CD8-positive, alpha-beta memory T cell (primary cell): ENCODE measurements around the gene ARL5A. TPM values are rescaled to one million over a fixed set of nuclear protein-coding genes. Genes with fewer than 3 reads are reported as not detected.
"Not testable (repeated sequence)": the region's sequence is repeated elsewhere in the genome, so short reads cannot be mapped to it uniquely, and the experiment has no call there.

Experiments used
- CTCF ChIA-PET: fragments of 350-600 bp; sonication (Branson Sonifier 250); formaldehyde crosslinking; loops from one replicate; lab custom pipeline; 2021; ENCODE audit warnings: antibody characterized with exemption; lab: Charles Lee
- POLR2A ChIA-PET: fragments of 350-600 bp; sonication (Branson Sonifier 250); formaldehyde crosslinking; loops from one replicate; lab custom pipeline; 2021; ENCODE audit warnings: antibody characterized with exemption; lab: Charles Lee
- DNase-seq, 5 donors: peaks; one replicate each; pipeline versions ENCODE4 v3.0.0 to v3.0.0-alpha.2; 2020 to 2022; ENCODE audit warnings: mixed read lengths in 1 of 5
- H3K27ac ChIP-seq: one replicate; pipeline ENCODE4 v1.7.0; 2013; ENCODE audit warnings: low read depth, mild to moderate bottlenecking, low read length, moderate library complexity
- H3K27me3 ChIP-seq: 2 replicates; pipeline ENCODE4 v1.7.0; 2013; ENCODE audit warnings: low read length, mild to moderate bottlenecking; ENCODE audit not compliant: insufficient read depth, poor library complexity, severe bottlenecking
- H3K36me3 ChIP-seq: 2 replicates; pipeline ENCODE4 v1.7.0; 2013; ENCODE audit warnings: mild to moderate bottlenecking, low read length, moderate library complexity; ENCODE audit not compliant: insufficient read depth
- H3K4me1 ChIP-seq: 2 replicates; pipeline ENCODE4 v1.7.0; 2013; ENCODE audit warnings: mild to moderate bottlenecking, low read length, moderate library complexity; ENCODE audit not compliant: insufficient read depth
- H3K4me3 ChIP-seq: 2 replicates; pipeline ENCODE4 v1.7.0; 2013; ENCODE audit warnings: mild to moderate bottlenecking, low read length
- H3K9me3 ChIP-seq: 2 replicates; pipeline ENCODE4 v1.7.0; 2013; ENCODE audit warnings: mild to moderate bottlenecking, low read length
- H3K27ac Mint-ChIP-seq, 8 donors: one replicate each; pipeline ENCODE4 v1.8.0; 2020 to 2021; ENCODE audit warnings: mixed read lengths in 8 of 8, mild to moderate bottlenecking in 6 of 8, inconsistent platforms in 3 of 8, moderate library complexity in 3 of 8
- H3K27me3 Mint-ChIP-seq, 2 donors: one replicate each; pipeline ENCODE4 v1.8.0; 2020 to 2021; ENCODE audit warnings: mixed read lengths in 2 of 2, mild to moderate bottlenecking in 1 of 2, moderate library complexity in 1 of 2
- H3K36me3 Mint-ChIP-seq, 3 donors: one replicate each; pipeline ENCODE4 v1.8.0; 2020 to 2021; ENCODE audit warnings: mixed read lengths in 3 of 3, inconsistent platforms in 1 of 3, mild to moderate bottlenecking in 1 of 3
- H3K4me1 Mint-ChIP-seq, 3 donors: one replicate each; pipeline ENCODE4 v1.8.0; 2020 to 2021; ENCODE audit warnings: mixed read lengths in 3 of 3, inconsistent platforms in 1 of 3, mild to moderate bottlenecking in 1 of 3
- H3K4me3 Mint-ChIP-seq, 7 donors: one replicate each; pipeline ENCODE4 v1.8.0; 2020 to 2021; ENCODE audit warnings: mixed read lengths in 7 of 7, mild to moderate bottlenecking in 6 of 7, moderate library complexity in 4 of 7, inconsistent platforms in 2 of 7
- H3K9me3 Mint-ChIP-seq, 5 donors: one replicate each; pipeline ENCODE4 v1.8.0; 2020 to 2022; ENCODE audit warnings: mixed read lengths in 5 of 5, mild to moderate bottlenecking in 3 of 5, moderate library complexity in 2 of 5, inconsistent platforms in 1 of 5
- polyA plus RNA-seq: library from polyadenylated mRNA; unstranded; fragments of 300-500 nt; fragmentation: Illumina TruSeq; gene quantifications from one replicate; pipeline ENCODE4 v1.2.3, GENCODE V29; 2021
- total RNA-seq, 2 experiments: library from RNA; stranded (reverse); gene quantifications; one replicate each; pipeline ENCODE4 v1.2.3, GENCODE V29; 2021

The ARL5A gene
- total and polyA plus RNA-seq, 3 experiments from 2014 or later: 58.4 to 73.8 (median 67.6) TPM

- Mint-ChIP-seq H3K27ac (no peak overlapping the region), H3K4me1 (peaks cover 4 to 6% (median 5%) of the 10 kb centered on the region in 3 donors), H3K4me3 (no peak overlapping the region), H3K9me3 (no peaks in the 10 kb centered on the region), H3K27me3 (no peaks in the 10 kb centered on the region), H3K36me3 (peaks cover 7 to 36% (median 20%) of the 10 kb centered on the region in 3 donors)
- POLR2A ChIA-PET: no interaction called here
- no peak for DNase-seq
- no peaks in the 10 kb centered on the region for H3K9me3 ChIP-seq
- no peaks in the 10 kb centered on the region for H3K27me3 ChIP-seq
- H3K4me1 ChIP-seq: peaks cover 4% of the 10 kb centered on the region
- H3K36me3 ChIP-seq: peaks cover 16% of the 10 kb centered on the region
- CTCF ChIA-PET: no interaction called here
- H3K4me3 ChIP-seq: no peak overlapping the region
- H3K27ac ChIP-seq: no peak overlapping the region
These were observed 24.4 kb downstream of the ARL5A start for GRCh38 chr2:151803811-151804210.

GRCh38 chr2:151802315-151802714, 25.9 kb downstream of the ARL5A start:
- CTCF ChIA-PET: no interaction called here

DNA sequence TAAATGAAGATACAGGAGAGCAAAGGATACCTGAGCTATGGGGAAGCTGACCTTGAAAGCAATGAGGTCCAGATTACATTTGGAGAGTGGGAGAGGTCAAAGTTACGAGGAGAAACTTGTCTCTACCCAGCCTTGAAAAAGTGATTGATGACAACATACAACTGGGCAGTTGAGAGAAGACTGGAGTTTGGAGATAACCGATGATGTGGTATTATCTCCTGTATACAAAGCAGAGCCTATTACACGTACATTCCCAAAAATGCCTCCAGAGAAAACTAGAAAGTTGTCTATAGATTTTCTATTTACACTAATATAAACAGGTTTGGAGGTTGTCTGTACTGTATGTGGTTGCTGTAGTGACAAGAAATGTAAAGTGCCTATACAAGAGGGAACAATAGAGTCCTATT, 28.3 kb downstream of the ARL5A start:
- Mint-ChIP-seq H3K4me3 (no peak overlapping the region), H3K36me3 (peaks cover 7 to 51% (median 32%) of the 10 kb centered on the region in 3 donors), H3K4me1 (peaks cover 0 to 2% (median 0%) of the 10 kb centered on the region in 3 donors), H3K27me3 (no peaks in the 10 kb centered on the region), H3K9me3 (no peaks in the 10 kb centered on the region), H3K27ac (peak overlapping the region in 3 of 8 donors; percentile 22 to 84 (median 66))
- Histone ChIP-seq H3K4me3 (no peak overlapping the region), H3K36me3 (peaks cover 13% of the 10 kb centered on the region), H3K27me3 (no peaks in the 10 kb centered on the region), H3K27ac (no peak overlapping the region), H3K9me3 (no peaks in the 10 kb centered on the region), H3K4me1 (no peaks in the 10 kb centered on the region)
- ChIA-PET POLR2A (no interaction called here), CTCF (no interaction called here)
- DNase-seq: no peak

More at GRCh38 chr2:151802315-151802714, 25.9 kb downstream of the ARL5A start:
- no peaks in the 10 kb centered on the region for H3K27me3 Mint-ChIP-seq
- no peak for DNase-seq
- Histone ChIP-seq H3K36me3 (peaks cover 16% of the 10 kb centered on the region), H3K27ac (no peak overlapping the region), H3K4me3 (no peak overlapping the region), H3K4me1 (no peaks in the 10 kb centered on the region), H3K9me3 (no peaks in the 10 kb centered on the region), H3K27me3 (no peaks in the 10 kb centered on the region)
- H3K4me1 Mint-ChIP-seq: peaks cover 0 to 2% (median 0%) of the 10 kb centered on the region in 3 donors
- H3K4me3 Mint-ChIP-seq: no peak overlapping the region
- H3K9me3 Mint-ChIP-seq: no peaks in the 10 kb centered on the region
- POLR2A ChIA-PET: no interaction called here
- peaks cover 7 to 40% (median 20%) of the 10 kb centered on the region in 3 donors for H3K36me3 Mint-ChIP-seq
- H3K27ac Mint-ChIP-seq: peak overlapping the region in 1 of 8 donors; percentile 40

DNA sequence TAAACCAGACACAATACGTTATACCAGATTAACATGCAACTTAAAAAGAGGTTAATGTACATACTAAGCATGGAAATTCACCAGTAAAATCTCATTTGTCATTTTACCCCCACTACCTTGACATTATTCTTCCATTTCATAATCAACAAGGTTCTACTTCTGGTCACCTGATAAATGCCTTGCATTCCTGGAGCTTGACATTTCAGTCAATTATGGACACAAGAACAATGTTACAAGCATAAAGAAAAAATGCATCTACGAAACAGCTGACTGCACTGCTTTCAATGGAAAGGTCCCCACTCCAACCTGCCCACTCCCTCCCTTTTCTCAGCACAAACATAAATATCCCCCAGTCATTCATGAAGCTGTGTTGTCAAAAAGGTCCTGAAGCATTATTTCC, 31.4 kb downstream of the ARL5A start:
- Histone ChIP-seq H3K9me3 (no peaks in the 10 kb centered on the region), H3K36me3 (peaks cover 5% of the 10 kb centered on the region), H3K4me1 (no peaks in the 10 kb centered on the region), H3K27ac (no peak overlapping the region), H3K4me3 (no peak overlapping the region), H3K27me3 (no peaks in the 10 kb centered on the region)
- no peak overlapping the region for H3K4me3 Mint-ChIP-seq
- peaks cover 11 to 37% (median 18%) of the 10 kb centered on the region in 3 donors for H3K36me3 Mint-ChIP-seq
- H3K9me3 Mint-ChIP-seq: no peaks in the 10 kb centered on the region
- ChIA-PET CTCF (no interaction called here), POLR2A (no interaction called here)
- no peaks in the 10 kb centered on the region for H3K4me1 Mint-ChIP-seq
- H3K27ac Mint-ChIP-seq: peak overlapping the region in 1 of 8 donors; percentile 15
- no peak for DNase-seq
- no peaks in the 10 kb centered on the region for H3K27me3 Mint-ChIP-seq

DNA sequence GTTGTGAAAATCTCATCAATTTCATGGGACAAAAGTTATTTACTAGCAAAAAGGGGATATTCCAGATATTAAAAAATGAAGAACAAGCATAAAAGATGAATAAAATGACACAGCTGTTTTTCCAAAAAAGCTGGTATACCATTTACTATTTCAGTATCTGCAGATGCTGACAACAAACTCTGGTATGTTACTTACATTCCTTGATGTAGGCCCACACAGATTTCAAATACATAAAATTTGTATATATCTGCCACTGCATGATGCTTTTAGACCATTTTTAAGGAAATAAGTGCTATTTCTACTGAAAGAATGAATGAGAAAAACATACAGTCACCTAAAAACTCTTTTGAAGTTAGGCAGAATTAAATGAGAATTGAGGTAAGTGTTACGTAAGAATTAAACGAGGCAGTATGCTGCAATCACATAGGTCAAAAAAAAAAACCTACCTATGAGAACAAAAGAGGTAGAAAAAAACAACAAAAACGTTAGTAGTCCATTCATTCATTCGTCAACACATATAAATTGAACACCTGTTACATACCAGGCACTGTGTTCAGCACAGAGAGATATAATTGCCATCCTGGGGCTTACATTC, 32.5 kb downstream of the ARL5A start:
- no peaks in the 10 kb centered on the region for H3K27me3 ChIP-seq
- no peak for DNase-seq
- Mint-ChIP-seq H3K4me1 (no peaks in the 10 kb centered on the region), H3K9me3 (no peaks in the 10 kb centered on the region), H3K36me3 (peaks cover 16 to 36% (median 16%) of the 10 kb centered on the region in 3 donors), H3K27ac (no peak overlapping the region), H3K4me3 (no peak overlapping the region), H3K27me3 (no peaks in the 10 kb centered on the region)
- ChIA-PET CTCF (no interaction called here), POLR2A (no interaction called here)
- no peaks in the 10 kb centered on the region for H3K9me3 ChIP-seq
- no peak overlapping the region for H3K27ac ChIP-seq
- peaks cover 5% of the 10 kb centered on the region for H3K36me3 ChIP-seq
- no peak overlapping the region for H3K4me3 ChIP-seq
- no peaks in the 10 kb centered on the region for H3K4me1 ChIP-seq

GRCh38 chr2:151794422-151794821, 33.8 kb downstream of the ARL5A start:
- H3K4me3 Mint-ChIP-seq, H3K4me1 ChIP-seq, H3K4me1 Mint-ChIP-seq, H3K4me3 ChIP-seq, H3K27ac ChIP-seq, POLR2A ChIA-PET, H3K27ac Mint-ChIP-seq, DNase-seq, CTCF ChIA-PET, H3K9me3 Mint-ChIP-seq, H3K36me3 ChIP-seq, H3K27me3 Mint-ChIP-seq, H3K9me3 ChIP-seq, H3K27me3 ChIP-seq: not testable (repeated sequence)
- H3K36me3 Mint-ChIP-seq: peaks cover 12 to 30% (median 20%) of the 10 kb centered on the region in 3 donors

- Mint-ChIP-seq H3K4me1 (peaks cover 0 to 2% (median 0%) of the 10 kb centered on the region in 3 donors), H3K27ac (no peak overlapping the region), H3K27me3 (no peaks in the 10 kb centered on the region), H3K4me3 (no peak overlapping the region), H3K36me3 (peaks cover 12 to 29% (median 18%) of the 10 kb centered on the region in 3 donors), H3K9me3 (no peaks in the 10 kb centered on the region)
- CTCF ChIA-PET: no interaction called here
- no peak overlapping the region for H3K4me3 ChIP-seq
- no peak overlapping the region for H3K27ac ChIP-seq
- H3K27me3 ChIP-seq: no peaks in the 10 kb centered on the region
- POLR2A ChIA-PET: no interaction called here
- peaks cover 5% of the 10 kb centered on the region for H3K36me3 ChIP-seq
- no peaks in the 10 kb centered on the region for H3K4me1 ChIP-seq
- DNase-seq: no peak
- no peaks in the 10 kb centered on the region for H3K9me3 ChIP-seq
These were observed 35.1 kb downstream of the ARL5A start for GRCh38 chr2:151793123-151793522.

DNA sequence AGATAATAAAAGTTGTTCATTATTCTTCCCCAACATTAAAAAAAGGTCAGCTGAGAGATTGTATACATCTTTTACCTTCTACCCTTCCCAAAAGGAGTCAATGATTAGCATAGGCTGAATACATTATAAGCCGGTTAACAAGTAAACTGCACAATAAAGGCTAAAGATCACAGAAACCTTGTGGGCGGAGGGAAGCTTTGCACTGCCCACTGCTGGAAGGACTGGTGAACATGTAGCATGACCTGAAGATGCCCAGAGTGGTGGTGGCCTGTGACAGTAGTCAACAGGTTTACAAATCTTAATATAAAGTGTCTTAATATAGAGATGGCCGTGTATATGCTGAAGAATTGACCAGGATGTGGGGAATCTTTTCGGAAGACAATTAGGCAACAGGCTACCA, 35.6 kb downstream of the ARL5A start:
- ChIA-PET CTCF (no interaction called here), POLR2A (no interaction called here)
- no peaks in the 10 kb centered on the region for H3K9me3 Mint-ChIP-seq
- Histone ChIP-seq H3K9me3 (no peaks in the 10 kb centered on the region), H3K4me3 (no peak overlapping the region), H3K27ac (no peak overlapping the region), H3K27me3 (no peaks in the 10 kb centered on the region), H3K4me1 (no peaks in the 10 kb centered on the region), H3K36me3 (peaks cover 5% of the 10 kb centered on the region)
- DNase-seq: no peak
- no peak overlapping the region for H3K27ac Mint-ChIP-seq
- no peaks in the 10 kb centered on the region for H3K27me3 Mint-ChIP-seq
- no peak overlapping the region for H3K4me3 Mint-ChIP-seq
- peaks cover 0 to 2% (median 0%) of the 10 kb centered on the region in 3 donors for H3K4me1 Mint-ChIP-seq
- H3K36me3 Mint-ChIP-seq: peaks cover 12 to 29% (median 20%) of the 10 kb centered on the region in 3 donors
